Muscle layer of duodenum (tissue), 2 donors: ENCODE results near the gene SRSF3.
A peak's percentile ranks its signal among the peaks of the same experiment; 100 is the strongest.

ENCODE experiments used
- H3K27ac ChIP-seq: one replicate; pipeline ENCODE4 v1.7.0; 2013; ENCODE audit warnings: mild to moderate bottlenecking, low read length
- H3K27me3 ChIP-seq: one replicate; pipeline ENCODE4 v1.7.0; 2013; ENCODE audit warnings: low read depth, mild to moderate bottlenecking, control low read depth, low read length
- H3K36me3 ChIP-seq, 2 donors: one replicate each; pipeline ENCODE4 v1.7.0; 2013; ENCODE audit warnings: low read length in 2 of 2, control low read depth in 1 of 2, mild to moderate bottlenecking in 1 of 2; ENCODE audit not compliant: insufficient read depth in 2 of 2, control insufficient read depth in 1 of 2
- H3K4me1 ChIP-seq, 2 donors: one replicate each; pipeline ENCODE4 v1.7.0; 2013; ENCODE audit warnings: low read length in 2 of 2, mild to moderate bottlenecking in 2 of 2, control low read depth in 1 of 2, moderate library complexity in 1 of 2; ENCODE audit not compliant: insufficient read depth in 2 of 2, control insufficient read depth in 1 of 2
- H3K4me3 ChIP-seq, 2 donors: one replicate each; pipeline ENCODE4 v1.7.0; 2013; ENCODE audit warnings: low read length in 2 of 2, low read depth in 1 of 2, mild to moderate bottlenecking in 1 of 2
- H3K9me3 ChIP-seq, 2 donors: one replicate each; pipeline ENCODE4 v1.7.0; 2013; ENCODE audit warnings: low read length in 2 of 2, control low read depth in 1 of 2, mild to moderate bottlenecking in 1 of 2; ENCODE audit not compliant: control insufficient read depth in 1 of 2
- donor health status: healthy.

The SRSF3 gene

GRCh38 chr6:36618366-36619355 lies 24.5 kb downstream of the SRSF3 start:
- Histone ChIP-seq H3K27ac (no peak overlapping the region), H3K36me3 (peaks cover 0 to under 1% of the 10 kb centered on the region in 2 donors), H3K4me1 (peaks cover 12 to 18% of the 10 kb centered on the region in 2 donors), H3K27me3 (no peaks in the 10 kb centered on the region), H3K9me3 (no peaks in the 10 kb centered on the region), H3K4me3 (no peak overlapping the region)

GRCh38 chr6:36621371-36621855 lies 27.3 kb downstream of the SRSF3 start:
- Histone ChIP-seq H3K4me3 (no peak overlapping the region), H3K27me3 (no peaks in the 10 kb centered on the region), H3K9me3 (no peaks in the 10 kb centered on the region), H3K36me3 (no peaks in the 10 kb centered on the region), H3K27ac (no peak overlapping the region), H3K4me1 (peaks cover 24 to 31% of the 10 kb centered on the region in 2 donors)

GRCh38 chr6:36622901-36623546 lies 28.9 kb downstream of the SRSF3 start:
- Histone ChIP-seq H3K36me3 (no peaks in the 10 kb centered on the region), H3K4me3 (no peak overlapping the region), H3K4me1 (peaks cover 21 to 40% of the 10 kb centered on the region in 2 donors), H3K9me3 (no peaks in the 10 kb centered on the region), H3K27ac (peak overlapping the region; percentile 0), H3K27me3 (no peaks in the 10 kb centered on the region)

- no peak overlapping the region for H3K4me3 ChIP-seq
- H3K9me3 ChIP-seq: no peaks in the 10 kb centered on the region
- peak overlapping the region; percentile 0 for H3K27ac ChIP-seq
- no peaks in the 10 kb centered on the region for H3K36me3 ChIP-seq
- peaks cover 21 to 40% of the 10 kb centered on the region in 2 donors for H3K4me1 ChIP-seq
- H3K27me3 ChIP-seq: no peaks in the 10 kb centered on the region
Observed at GRCh38 chr6:36623547-36624459, 29.6 kb downstream of the SRSF3 start.

- no peaks in the 10 kb centered on the region for H3K36me3 ChIP-seq
- no peaks in the 10 kb centered on the region for H3K9me3 ChIP-seq
- no peaks in the 10 kb centered on the region for H3K27me3 ChIP-seq
- H3K4me3 ChIP-seq: no peak overlapping the region
- peaks cover 21 to 40% of the 10 kb centered on the region in 2 donors for H3K4me1 ChIP-seq
- no peak overlapping the region for H3K27ac ChIP-seq
Observed at GRCh38 chr6:36624461-36625157, 30.4 kb downstream of the SRSF3 start.

- peaks cover 21 to 40% of the 10 kb centered on the region in 2 donors for H3K4me1 ChIP-seq
- no peaks in the 10 kb centered on the region for H3K9me3 ChIP-seq
- H3K4me3 ChIP-seq: no peak overlapping the region
- H3K36me3 ChIP-seq: no peaks in the 10 kb centered on the region
- no peaks in the 10 kb centered on the region for H3K27me3 ChIP-seq
- H3K27ac ChIP-seq: no peak overlapping the region
Observed at GRCh38 chr6:36625158-36625919, 31.2 kb downstream of the SRSF3 start.

GRCh38 chr6:36626636-36627035 lies 32.5 kb downstream of the SRSF3 start:
- no peaks in the 10 kb centered on the region for H3K36me3 ChIP-seq
- no peaks in the 10 kb centered on the region for H3K27me3 ChIP-seq
- H3K9me3 ChIP-seq: no peaks in the 10 kb centered on the region
- H3K4me1 ChIP-seq: peaks cover 21 to 40% of the 10 kb centered on the region in 2 donors
- H3K27ac ChIP-seq: no peak overlapping the region
- H3K4me3 ChIP-seq: no peak overlapping the region

- H3K4me1 ChIP-seq: peaks cover 21 to 40% of the 10 kb centered on the region in 2 donors
- no peak overlapping the region for H3K4me3 ChIP-seq
- H3K27me3 ChIP-seq: no peaks in the 10 kb centered on the region
- H3K27ac ChIP-seq: no peak overlapping the region
- H3K36me3 ChIP-seq: no peaks in the 10 kb centered on the region
- no peaks in the 10 kb centered on the region for H3K9me3 ChIP-seq
Observed at GRCh38 chr6:36627141-36627540, 33.0 kb downstream of the SRSF3 start.

- H3K27me3 ChIP-seq: no peaks in the 10 kb centered on the region
- H3K27ac ChIP-seq: peak overlapping the region; percentile 10
- peak overlapping the region in 1 of 2 donors; percentile 18 for H3K4me3 ChIP-seq
- H3K36me3 ChIP-seq: no peaks in the 10 kb centered on the region
- peaks cover 15 to 37% of the 10 kb centered on the region in 2 donors for H3K4me1 ChIP-seq
- H3K9me3 ChIP-seq: no peaks in the 10 kb centered on the region
Observed at GRCh38 chr6:36627801-36628246, 33.7 kb downstream of the SRSF3 start.

- H3K4me1 ChIP-seq: peaks cover 4 to 18% of the 10 kb centered on the region in 2 donors
- no peaks in the 10 kb centered on the region for H3K9me3 ChIP-seq
- no peaks in the 10 kb centered on the region for H3K27me3 ChIP-seq
- H3K4me3 ChIP-seq: no peak overlapping the region
- no peaks in the 10 kb centered on the region for H3K36me3 ChIP-seq
- no peak overlapping the region for H3K27ac ChIP-seq
Observed at GRCh38 chr6:36629784-36630183, 35.6 kb downstream of the SRSF3 start.
